GM12864 (cell line): ENCODE results near the gene TRIP10.
"Not testable (repeated sequence)": the region's sequence is repeated elsewhere in the genome, so short reads cannot be mapped to it uniquely, and the experiment has no call there.

Experiments used
- DNase-seq: peaks from one replicate; pipeline ENCODE4 v3.0.0-alpha.2; 2011; ENCODE audit warnings: low read depth
- H3K4me3 ChIP-seq: 2 replicates; pipeline ENCODE4 v1.5.1; 2011; ENCODE audit warnings: mild to moderate bottlenecking, low read depth, low read length, control low read depth
- TF ChIP-seq, protein P1 (sequence below): IDR thresholded peaks from 2 replicates; pipeline ENCODE4 v1.5.1; 2011; ENCODE audit warnings: low read depth, mild to moderate bottlenecking, moderate library complexity, low read length, control low read depth, inconsistent platforms; ENCODE audit errors: missing control alignments

TRIP10 gene

DNA sequence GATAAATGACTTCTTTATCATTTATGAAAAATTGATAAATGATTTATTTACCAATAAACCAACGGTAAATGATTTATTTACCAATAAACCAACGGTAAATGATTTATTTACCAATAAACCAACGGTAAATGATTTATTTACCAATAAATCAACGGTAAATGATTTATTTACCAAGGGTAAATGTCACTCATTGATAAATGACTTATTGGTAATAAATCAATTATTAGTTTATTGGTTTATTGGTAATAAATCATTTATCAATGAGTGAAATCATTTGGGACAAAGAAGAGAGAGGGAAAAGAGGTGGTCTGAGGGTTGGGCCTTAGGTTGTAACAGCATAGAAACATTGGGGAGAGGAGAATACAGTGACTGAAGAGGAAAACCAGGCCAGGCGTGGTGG is 54.5 kb downstream of the TRIP10 start:
- no peak for DNase-seq
- no peak overlapping the region for H3K4me3 ChIP-seq
- TF ChIP-seq, protein P1, sequence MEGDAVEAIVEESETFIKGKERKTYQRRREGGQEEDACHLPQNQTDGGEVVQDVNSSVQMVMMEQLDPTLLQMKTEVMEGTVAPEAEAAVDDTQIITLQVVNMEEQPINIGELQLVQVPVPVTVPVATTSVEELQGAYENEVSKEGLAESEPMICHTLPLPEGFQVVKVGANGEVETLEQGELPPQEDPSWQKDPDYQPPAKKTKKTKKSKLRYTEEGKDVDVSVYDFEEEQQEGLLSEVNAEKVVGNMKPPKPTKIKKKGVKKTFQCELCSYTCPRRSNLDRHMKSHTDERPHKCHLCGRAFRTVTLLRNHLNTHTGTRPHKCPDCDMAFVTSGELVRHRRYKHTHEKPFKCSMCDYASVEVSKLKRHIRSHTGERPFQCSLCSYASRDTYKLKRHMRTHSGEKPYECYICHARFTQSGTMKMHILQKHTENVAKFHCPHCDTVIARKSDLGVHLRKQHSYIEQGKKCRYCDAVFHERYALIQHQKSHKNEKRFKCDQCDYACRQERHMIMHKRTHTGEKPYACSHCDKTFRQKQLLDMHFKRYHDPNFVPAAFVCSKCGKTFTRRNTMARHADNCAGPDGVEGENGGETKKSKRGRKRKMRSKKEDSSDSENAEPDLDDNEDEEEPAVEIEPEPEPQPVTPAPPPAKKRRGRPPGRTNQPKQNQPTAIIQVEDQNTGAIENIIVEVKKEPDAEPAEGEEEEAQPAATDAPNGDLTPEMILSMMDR: no peak

DNA sequence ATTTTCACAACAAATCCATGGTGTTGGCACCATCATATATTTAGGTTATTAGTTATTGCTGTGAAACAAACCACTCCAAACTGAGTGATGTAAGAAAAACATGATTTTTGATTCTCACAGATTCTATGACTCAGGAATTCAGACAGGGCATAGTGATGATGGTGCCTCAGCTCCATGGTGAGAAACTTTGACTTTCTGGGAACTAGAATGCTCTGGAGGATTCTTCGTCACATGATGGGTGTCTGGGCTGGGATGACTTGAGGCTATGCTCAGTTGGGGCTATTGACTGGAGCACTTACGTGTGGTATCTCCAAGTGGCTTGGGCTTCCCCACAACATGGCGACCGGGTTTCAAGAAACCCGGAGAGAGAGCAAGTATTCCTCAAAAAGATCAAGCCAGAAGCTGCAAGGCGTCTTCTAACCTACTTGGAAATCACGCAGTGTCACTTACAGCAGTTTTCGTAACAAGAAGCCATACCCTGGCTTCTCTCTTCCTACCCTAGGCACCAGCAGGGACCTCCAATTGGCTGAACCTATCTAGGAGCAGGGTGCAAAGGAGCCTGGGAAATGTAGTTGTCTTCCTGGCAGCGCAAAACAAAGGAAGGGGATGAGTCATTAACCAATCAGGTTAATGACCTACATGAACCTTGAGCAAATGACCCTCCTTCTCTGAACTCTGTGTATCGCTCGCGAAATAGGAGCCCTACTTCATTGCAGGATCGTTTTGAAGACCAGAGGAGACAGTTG is 55.4 kb downstream of the TRIP10 start:
- DNase-seq: no peak
- TF ChIP-seq, protein P1: no peak
- no peak overlapping the region for H3K4me3 ChIP-seq

DNA sequence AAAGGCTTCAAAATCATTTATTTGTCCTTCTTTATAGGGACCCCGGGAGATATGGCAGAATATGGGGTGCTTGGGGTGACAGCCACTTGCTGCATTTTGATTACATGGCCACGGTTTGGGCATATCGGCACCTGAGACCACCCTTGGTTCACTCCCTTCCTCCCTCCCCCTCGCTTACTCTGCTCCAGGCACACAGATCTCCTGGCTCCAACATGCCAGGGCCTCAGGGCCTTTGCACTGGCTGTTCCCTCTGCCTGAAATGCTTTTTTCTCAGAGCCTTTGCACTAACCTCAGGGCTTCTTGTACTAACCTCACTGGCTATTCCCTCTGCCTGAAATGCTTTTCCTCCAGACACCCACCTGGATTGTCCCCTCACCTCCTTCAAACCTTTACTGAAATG is 56.8 kb downstream of the TRIP10 start:
- no peak overlapping the region for H3K4me3 ChIP-seq
- TF ChIP-seq, protein P1: no peak
- DNase-seq: no peak

DNA sequence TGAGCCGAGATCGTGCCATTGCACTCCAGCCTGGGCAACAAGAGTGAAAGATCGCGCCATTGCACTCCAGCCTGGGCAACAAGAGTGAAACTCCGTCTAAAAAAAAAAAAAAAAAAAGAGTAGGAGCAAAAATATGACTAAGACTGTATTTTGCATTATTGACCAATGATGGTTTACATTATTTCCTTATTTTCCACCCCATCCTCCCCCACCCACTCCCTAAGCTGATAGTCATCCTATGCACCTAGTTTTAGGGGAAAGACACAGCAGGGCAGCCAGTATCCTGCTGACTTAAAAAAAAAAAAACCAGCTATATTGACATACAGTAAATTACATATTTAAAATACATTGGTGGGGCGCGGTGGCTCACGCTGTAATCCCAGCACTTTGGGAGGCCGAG is 58.2 kb downstream of the TRIP10 start:
- TF ChIP-seq, protein P1: no peak
- DNase-seq: no peak
- no peak overlapping the region for H3K4me3 ChIP-seq

DNA sequence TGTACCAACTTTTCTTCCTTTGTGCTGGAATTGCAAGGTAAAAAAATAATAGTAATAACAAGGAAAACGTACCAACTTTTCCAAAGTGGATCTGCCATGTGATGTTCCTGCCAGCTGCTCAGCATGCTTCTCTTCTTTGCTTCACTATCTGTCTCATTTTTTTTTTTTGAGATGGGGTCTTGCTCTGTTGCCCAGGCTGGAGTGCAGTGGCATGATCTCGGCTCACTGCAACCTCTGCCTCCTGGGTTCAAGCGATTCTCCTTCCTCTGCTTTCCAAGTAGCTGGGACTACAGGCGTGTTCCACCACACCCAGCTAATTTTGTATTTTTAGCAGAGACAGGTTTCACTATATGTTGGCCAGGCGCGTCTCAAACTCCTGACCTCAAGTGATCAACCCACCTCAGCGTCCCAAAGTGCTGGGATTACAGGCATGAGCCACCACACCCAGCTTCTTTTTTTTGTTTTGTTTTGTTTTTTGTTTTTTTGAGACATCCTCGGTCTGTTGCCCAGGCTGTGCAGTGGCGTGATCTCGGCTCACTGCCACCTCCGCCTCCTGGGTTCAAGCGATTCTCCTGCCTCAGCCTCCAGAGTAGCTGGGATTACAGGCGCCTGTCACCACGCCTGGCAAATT is 60.8 kb downstream of the TRIP10 start:
- not testable (repeated sequence) for DNase-seq
- peak overlapping the region; percentile 44; the same call in 1 of the 2 replicates for H3K4me3 ChIP-seq

DNA sequence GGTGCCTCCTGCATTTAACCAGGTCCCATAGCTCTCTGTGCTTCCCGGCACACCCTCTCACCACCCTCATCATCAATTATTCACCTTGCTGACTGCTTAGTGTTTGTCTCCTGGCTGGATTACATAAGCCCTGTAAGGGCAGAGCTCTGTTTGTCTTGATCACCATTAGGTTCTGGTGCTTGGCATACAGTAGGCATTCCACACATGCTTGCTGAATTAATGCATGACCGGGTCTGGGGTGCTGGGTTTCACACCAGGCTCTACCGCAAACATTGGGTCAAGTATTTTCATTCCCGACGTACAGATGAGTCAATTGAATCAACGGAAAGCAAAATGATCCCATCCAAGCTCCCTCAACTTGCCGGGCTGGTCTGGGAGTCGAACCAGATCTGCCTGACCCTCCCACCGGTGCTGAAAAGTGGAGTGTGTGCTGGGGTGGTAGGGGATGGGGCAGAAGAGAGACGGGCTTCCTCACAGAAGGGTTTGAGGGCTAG is 61.6 kb downstream of the TRIP10 start:
- H3K4me3 ChIP-seq: peak overlapping the region; percentile 44
- TF ChIP-seq, protein P1: no peak
- DNase-seq: no peak
